T1000 (cell line): ENCODE data around the gene RRAD.

Source experiments
- DNase-seq: peaks from one replicate; lab custom pipeline; 2025; ENCODE audit warnings: mixed read lengths; lab: John Stamatoyannopoulos, UW

RRAD gene

DNA sequence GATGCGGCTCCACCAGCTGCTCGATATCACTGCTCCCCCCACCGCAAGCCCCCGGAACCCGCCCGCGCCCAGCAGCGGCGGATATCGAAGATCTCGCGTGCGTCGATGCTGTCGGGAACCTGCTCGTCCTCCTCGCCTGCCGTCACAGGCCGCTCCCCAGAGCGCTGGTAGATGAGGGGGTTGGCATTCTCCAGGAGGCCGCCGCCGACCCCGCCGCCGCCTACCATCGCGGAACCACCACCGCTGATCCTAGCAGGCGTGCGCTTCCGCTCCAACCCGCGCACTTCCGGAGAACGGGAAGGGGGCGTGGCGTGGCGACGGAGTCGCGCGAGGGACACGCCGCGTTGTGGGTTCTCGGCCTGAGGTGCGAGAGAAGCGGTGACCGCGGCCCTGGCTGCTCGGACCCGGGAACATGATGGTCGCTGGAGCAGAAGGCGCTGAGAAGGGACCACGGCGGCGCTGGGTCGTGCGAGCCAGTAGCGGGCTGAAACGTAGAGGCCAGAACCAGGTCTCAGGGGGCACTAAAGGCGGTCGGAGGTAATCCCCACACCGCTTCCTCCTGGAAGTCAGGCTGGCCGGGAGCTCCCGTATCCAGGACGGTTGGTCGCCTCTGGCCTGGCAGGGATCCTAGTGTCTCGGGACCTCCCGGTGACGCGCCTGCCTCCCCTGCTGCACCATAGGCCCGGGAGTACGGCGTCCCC is 9.0 kb upstream of the RRAD start, which contains the start of gene CIAO2B:
TSS of gene CIAO2B (minus strand) at position 265 of the 701 bp plus-strand sequence. CDS start at position 227, 38 bp downstream.
- peak; percentile 70 for DNase-seq

DNA sequence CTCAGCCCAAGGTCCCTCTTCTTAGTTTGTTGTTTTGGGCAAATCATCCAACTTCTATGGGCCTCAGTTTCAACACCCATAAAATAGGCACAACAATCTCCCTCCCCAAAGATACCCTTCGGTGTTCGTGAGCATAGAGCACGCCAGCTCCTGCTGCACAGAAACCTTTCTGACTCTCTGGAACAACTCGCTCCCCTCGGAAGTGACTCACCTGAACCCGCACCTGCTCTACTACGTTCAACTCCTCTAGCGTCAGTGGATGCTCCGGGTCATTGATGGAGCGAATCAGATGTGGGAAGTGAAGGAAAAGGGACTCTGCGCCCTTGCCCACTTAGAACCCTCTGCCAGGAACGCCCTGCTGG is 8.4 kb upstream of the RRAD start:
- no peak for DNase-seq

DNA sequence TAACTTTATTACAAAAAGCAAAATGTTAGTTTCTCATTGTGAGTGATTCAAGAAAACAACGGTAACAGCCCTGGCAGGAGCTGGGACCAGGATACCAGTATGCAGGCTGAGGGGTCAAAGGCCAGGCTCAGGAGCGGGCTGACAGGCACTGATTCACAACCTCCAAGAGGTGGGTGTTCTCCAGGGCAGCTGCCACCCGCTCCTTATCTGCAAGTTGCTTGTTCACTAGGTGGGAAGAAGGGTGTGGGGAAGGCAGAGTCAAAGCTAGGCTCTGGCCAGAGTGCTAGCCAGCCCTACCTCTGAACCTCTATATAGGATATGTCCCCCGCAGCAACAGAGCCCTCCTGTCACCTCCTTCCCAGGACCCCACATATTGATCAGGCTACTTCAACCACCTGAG is 6.7 kb upstream of the RRAD start:
- no peak for DNase-seq

DNA sequence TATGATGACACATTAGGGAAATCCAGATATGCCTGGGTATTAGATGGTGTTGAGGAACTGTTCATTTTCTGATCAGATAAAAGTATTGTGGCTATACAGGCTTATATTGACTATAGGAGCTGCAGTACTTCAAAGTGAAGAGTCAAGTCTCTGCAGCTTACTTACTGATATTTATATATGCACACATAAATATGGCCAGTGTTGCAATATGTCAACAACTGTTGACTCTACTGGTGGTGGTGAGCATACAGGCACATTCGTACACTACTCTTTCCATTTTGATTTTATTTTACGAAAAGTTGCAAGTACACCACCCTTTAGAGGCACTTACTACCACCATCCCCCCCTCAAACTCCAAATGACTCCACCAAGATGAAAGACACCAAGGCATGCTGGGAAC is 6.3 kb upstream of the RRAD start:
- no peak for DNase-seq

DNA sequence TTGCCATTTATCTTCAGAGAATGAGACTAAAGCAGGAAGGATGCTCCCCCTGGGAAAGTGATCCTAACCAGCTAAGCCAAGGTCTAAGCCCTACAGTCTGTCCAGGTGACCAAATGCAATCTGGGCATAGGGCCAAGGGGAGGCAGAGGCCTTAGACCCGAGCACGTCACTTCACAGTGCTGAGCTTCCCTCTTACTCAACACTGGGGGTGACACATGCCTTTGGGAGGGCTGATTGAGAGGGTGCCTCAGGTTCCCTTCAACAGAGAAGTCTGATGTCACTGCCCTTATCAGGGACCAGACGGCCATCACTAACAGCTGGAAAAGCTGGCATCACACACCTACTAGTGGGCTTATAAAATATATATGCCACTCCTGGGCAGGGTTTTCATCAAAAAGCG is 4.9 kb upstream of the RRAD start:
- DNase-seq = no peak

DNA sequence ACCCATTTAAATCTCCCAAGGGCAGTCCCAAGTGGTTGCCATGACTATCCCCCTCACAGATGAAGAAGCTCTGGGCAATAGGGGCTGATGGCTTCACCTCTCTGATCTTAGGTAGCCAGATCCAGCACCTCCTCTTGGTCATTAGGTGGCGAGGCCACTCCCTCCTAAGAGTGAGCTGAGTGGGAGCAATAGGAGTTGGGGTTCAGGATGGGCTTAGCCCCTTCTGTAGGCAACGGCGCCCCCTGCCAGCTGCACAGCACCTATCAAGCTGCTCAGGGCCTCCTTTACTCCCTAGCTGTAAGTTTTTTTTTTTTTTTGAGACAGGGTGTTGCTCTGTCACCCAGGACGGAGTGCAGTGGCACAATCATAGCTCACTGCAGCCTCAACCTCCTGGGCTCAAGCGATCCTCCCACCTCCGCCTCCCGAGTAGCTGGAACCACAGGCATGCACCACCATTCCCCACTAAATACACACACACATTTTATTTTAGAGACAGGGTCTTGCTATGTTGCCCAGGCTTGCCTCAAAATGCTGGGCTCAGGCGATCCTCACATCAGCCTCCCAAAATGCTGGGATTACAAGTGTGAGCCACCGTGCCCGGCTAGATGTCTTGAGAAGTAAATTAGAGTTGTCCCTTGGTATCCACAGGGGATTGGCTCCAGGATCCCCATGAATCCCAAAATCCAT is 3.5 kb upstream of the RRAD start:
- no peak for DNase-seq

DNA sequence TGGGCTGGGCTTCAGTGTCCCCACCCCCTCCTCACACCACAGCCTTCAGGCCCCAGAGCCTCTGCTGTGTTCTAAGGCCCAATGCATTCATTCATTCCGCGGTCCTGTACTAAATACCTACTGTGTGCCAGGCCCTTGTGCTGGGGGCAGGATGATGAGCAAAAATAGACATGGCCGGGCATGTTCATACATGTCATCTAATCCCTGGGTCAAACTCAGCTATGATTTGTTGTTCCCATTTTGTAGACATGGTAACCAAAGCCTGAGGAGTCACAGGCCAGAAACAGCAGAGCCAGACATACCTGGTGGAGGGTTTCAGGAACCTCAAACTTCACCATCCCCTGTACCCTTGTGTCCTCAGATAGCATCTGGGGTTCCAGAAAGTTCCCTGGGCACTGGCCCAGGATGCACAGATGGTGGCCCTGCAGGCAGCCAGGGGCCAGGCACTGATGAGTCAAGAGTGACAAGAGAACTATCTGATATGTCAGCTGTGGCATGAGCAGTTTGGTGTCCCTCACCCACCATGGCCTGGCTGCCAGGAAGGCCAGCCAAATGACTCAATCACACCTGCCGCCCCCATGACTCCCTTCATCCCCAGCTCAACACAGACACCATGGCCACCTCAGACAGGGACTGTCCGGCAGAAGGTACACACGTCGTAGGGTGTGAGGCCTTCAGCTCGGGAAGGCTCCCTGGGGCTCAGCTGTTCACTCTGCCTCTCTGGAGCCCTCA is 2.7 kb upstream of the RRAD start:
- no peak for DNase-seq

DNA sequence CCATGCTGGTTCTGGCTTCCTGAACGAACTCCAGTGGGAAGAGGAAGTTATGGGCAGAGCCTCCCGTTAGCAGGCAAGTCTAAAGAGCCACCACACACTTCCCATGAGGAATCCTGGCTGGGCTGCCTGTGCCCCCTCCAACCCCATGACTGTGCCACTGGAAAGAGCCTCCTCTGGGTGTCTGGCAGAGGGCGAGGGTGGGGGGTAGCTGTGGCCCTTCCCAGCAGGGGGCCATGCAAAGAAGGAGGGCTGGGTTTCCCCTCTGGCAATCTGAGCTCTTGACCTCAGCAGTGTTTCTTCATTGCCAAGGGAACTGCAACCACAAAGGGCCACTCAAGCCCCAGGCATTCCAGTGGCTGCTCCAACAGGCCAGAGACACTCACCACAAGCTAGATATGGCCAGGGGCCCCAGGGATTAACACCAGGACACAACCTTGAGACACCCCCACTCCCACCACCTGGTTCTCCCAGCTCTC is 1.7 kb upstream of the RRAD start:
- peak; percentile 89 for DNase-seq

DNA sequence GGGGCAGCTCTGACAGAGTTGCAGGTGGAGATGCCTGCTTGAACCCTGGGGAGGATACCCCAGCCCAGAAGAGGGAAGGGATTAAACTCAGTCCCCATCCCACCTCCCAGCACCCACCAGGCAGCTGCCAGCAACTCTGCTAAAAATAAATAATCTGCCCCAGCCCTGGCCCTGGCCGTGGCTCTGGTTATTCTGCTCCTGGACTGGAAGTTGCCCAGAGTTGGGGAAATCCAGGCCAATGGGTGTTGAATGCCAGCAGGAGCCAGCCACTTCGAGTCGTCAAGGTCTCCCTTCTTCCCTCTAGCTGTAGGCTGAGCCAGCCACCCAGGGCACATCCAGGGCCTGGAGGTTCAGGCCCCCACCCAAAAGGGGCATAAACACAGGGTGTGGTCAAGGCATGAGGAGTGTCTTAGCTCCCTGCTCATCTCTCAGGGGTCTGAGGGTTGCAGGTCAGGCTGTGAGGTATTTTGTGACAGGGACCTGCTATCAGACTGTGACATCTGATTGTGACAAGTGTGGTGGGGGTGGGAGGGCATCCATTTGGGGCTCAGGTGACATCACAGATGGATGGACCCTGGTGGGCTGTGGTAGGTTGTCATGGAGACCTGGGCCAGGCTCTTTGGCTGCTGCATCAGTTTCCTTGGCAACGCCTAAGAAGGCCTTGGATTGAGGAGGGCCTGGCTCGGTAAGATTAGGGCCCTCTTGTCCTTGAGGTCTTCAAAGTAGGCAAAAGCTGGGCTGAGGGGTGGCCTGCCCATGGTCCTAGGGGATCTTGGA is 1.0 kb upstream of the RRAD start:
- DNase-seq = no peak

DNA sequence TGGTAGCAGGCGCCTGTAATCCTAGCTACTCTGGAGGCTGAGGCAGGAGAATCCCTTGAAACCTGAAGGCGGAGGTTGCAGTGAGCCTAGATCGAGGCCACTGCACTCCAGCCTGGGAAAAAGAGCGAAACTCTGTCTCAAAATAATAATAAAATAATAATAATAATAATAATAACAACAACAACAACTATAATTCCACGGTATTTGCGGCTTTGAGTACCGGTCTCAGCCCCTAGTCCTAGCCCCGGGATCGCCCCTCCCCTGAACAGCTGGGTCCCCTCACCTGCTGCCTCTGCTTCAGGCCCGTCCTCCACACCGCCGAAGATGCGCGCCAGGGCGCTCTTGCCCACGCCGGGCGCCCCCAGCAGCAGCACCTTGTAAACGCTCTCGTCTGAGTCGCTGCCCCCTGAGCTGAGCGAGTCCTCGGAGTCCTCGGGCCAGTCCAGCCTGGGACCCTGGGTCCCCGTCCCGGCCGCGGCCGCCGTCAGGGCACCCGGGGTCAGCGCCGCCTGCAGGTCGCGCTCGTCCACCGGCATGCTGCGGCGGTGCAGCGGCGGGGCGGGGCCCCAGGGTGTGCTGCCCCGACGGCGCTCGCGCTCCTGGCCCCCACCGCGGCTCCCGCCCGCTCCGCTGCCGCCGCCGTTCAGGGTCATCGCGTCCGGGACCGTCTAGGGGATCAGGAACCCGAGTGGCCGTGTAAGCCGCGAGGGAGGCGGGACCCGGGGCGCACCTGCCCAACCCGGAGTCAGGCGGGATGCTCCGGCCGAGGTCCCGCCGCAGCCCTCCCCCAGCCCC is 611 bp downstream of the RRAD start:
- DNase-seq = no peak

DNA sequence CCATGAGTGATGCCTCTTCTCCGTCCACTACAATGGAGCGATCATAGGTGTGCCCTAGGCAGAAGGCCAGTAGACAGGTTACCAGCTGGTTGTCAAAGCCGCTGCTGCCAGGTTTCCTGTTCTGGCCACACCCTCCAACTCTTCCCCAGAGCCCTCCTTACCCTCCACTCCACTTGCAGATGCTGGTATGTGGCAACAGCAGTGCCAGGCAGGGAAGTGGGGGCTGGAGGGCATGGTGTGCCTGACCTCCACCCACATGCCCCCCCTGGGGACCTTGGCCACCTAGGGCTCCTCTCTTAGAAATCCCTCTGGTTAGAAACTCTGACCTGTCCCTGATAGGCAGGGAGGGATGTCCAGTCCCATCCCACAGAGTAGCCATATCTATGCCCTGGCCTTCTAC is 1.5 kb downstream of the RRAD start:
- no peak for DNase-seq

DNA sequence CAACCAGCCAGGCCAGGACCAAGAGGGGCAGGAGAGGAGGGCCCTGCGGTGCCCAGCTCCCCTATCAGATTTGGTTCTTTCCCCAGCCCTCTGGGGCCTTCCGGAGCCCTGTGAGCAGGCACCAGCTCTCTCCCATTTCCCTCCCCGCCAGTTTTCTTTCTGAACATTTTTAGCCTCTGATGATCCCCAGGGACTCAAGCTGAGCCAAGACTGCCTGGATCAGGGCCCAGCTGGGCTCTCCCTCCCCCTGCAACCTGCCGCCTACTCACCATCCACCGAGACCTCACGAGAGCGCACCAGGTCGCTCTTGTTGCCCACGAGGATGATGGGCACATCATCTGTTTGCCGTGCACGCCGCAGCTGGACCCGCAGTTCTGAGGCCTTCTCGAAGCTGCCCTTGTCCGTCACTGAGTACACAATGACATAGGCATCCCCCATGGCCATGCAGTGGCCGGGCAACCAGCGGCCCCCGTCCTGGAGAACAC is 2.0 kb downstream of the RRAD start:
- DNase-seq = no peak

DNA sequence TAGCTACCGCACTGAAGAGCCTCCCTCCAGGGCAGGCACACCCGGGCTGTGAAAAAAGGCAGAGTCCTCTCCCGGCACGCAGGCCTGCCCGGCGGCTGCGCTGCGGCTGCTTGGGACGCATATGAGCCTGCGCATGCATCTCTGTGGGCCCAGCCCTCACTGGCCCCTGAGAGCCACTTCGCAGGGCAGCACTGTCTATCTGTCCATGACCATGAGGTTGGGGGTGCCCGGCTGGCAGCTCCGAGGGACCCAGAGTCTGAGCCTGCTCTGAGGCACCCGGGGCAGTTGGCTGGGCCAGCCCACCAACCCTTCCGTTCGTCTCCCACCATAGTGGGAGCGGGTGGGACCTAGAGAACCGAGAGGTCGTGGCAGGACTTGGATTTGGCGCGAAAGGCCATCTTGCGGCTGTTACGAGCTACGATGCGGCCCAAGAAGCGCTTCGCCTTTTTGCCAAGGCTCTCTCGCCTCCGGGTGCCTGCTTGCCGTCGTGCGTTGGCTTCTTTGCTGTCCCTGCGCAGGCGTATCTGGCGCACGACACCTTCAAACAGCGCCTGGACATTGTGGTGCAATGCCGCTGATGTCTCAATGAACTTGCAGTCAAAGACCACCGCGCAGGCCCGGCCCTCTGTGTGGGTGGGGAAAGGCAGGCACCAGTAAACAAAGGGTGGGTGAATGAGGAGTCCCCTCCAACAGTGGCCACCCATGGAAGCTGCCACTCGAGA is 3.4 kb downstream of the RRAD start:
- no peak for DNase-seq

DNA sequence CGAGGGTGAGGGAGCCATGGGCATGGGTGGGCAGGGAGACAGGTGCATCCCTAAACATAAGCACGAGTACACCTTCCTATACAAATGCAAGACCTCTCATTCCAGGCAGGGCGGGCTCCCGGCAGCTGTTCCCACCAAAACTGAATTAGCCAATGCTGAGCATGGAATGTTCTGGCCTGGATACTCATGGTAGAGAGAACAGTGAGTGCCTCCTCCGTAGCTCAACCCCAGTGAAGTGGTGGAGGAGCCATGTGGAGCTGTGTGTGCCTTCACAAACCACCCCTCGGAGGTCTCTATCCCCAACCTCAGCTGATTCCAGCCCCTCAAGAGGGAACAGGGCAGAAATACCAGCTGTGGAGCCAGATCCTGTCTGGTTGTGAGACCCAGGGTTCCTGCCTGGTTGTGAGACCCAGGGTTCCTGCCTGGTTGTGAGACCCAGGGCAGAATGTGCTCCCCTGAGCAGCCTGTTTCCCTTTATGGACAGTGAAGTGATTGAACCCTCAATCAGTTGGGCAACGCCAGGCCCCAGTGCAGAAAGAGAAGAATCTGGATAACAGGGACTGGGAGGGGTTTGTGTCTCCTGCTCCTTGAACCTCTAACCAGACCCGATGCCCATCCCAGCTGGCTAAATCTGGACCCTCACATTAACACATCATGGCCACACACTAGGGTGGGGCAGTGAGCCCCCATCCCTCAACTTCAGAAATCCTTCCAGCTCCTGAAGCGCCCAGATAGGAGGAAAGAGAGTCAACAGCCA is 4.2 kb downstream of the RRAD start:
- DNase-seq = no peak

DNA sequence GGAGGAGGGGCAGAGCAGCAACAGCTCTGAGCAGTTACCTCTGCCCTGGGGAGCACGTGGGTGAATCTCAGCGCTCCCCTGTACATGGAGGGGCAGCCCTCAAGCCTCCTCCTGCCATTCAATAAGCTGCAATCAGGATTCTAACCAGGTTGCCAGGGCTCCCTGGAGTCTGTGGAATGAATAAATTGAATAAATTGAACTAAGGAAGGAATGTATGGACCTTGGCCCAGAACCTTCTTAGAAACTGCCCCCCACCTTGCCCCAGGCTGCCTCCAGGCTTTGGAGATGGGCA is 5.1 kb downstream of the RRAD start:
- DNase-seq = no peak

DNA sequence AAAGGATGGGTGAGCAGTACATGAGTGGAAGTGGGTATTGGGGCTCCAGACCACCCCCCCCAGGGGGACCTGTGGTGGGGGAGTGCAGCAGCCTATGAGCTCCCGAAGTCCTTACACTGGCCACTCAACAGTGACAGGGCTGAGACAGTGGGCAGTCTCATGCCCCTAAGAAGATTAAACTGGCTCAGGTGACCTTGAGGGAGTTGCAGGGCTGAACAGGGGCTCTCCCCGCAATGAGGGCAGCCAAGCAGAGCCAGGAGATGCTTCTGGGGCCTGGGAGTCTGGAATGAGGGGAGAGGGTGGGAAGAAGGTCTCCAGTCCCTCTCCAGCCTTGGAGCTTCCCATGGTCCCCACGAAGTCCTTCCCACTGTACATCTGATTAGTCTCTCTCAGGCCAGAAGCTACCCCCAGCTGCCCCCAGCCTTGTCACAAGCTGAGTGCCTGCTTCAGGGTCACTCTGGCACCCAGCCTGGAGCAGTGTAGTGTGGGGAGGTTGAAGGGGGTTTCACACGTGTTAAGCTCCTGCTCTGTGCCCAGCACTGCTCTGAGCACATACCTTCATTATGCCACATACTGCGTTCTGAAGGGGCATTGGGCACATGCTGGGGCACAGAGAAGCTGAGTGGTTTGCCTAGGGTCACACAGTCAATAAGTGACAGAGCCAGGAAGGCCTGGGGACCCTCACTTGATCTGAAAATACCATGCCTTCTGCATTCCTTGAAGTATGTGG is 5.6 kb downstream of the RRAD start:
- no peak for DNase-seq

DNA sequence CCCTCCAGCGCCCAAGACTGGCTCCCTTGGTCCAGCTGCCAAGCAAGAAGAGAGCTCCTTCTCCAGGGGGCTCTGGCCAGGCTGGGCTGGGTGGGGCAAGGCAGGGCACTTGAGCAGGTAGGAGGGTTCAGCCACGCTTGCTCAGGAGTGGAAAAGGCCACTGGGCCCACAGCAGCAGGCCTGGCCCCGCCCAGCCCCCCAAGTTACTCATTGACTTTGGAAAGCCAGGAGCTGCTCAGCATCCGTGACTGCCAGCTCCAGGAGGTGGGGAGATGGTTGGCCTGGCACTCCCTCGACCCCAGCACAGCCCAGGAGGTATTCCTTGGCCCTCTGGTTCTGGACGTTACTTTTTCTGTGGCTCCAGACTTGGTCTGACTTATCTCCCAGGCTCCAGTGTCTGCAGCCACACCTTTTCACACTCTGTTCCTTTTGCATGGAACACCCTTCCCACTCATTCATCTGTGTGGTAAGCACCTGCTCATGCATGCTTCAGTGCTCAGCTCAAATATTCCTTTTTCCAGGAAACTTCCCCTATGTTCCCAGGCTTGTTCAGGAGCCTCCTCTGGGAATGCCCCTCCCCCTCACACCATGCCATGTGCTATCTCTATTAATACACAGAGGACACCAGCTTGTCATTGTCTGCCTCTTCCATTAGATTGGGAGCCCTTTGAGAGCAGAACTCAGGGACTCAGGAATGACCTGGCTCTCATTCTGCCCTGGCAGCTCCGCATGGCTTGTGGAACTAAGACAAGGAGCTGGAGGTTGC is 6.3 kb downstream of the RRAD start, which contains the start of gene CDH16:
TSS of gene CDH16 (minus strand) at position 83 of the 766 bp plus-strand sequence. CDS start 820 bp downstream, outside the sequence.
- DNase-seq = no peak

DNA sequence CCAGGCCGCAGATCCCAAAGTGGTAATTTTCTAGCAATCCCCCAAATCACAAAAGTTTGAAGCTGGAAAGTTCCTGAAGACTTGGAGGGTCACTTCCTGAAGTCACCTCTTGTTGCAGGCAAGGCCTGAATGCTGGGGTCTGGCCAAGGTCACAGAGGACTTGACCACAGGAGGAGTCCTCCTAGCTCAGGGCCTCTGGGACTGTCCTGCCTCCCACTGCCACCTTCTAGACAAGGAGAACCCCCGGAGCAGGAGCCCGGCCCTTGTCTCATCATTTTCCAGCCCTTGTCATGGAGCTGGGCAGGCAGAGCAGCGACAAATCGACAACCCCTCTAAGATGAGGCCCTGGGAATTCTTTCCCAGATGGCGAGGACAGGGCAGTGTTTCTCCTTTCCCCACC is 7.0 kb downstream of the RRAD start:
- DNase-seq = no peak
